ENCODE measurements around the gene SHLD1.

SHLD1 gene

DNA sequence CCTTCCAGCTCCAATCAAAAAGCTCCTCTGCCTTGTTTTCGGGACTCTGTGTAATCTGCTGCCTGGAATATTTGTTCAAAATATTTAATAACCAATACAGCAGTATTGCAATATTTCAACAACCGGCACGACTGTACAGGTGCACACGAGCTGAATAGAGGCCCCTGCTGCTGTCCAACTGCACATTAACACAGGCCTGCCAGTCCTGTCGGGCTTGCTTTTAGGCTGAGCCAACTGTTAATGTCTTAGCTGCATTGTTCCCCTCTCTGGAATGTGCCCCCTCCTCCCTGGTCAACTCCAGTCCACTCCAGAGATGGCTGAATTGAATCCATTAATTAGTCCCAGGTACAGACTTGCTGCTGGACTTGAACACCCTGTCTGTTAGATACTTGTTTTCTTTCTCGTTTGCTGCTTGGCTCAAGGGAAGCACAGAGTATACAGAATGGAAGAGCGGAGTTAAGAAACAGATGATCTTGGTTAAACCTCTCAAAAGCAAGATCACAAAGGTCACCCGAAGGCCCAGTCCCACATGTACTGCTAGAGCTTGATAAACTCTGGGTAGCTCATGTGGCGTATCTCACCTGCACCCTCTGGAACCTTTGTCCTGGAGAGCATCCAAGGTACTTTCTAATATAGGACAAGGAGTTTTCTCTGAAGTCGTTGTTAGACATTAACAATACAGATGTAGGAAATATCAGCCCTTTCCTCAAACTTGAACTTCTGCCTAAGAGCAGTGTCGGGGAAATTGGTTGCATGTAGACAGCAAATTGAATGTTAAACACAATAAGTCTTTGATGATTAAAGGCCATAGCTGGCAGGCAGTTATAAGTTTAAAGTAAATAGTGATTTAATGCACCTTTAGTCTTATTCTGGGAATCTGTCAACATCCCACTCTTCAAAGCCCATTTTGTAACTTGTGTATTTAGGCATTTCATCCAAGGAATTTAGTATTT, 31.9 kb downstream of the SHLD1 start:
- TF ChIP-seq Cebpa-rat (IDR thresholded peaks at IDR 0.05): no peak
- peaks cover 0 to 4% (median 0%) of the 10 kb centered on the region in 11 experiments; a peak in 1 of 22 replicates for H4K20me1 ChIP-seq
- H3K4me1 ChIP-seq: peaks cover 0 to 11% (median 6%) of the 10 kb centered on the region in 10 experiments; a peak in 11 of 20 replicates
- no peaks in the 10 kb centered on the region for H3K9me3 ChIP-seq (replicated peaks in 1 of 11)
- H3K36me3 ChIP-seq: peaks cover 32 to 92% (median 73%) of the 10 kb centered on the region in 11 experiments
- H3K27ac ChIP-seq: no peak overlapping the region
- no peak overlapping the region for H3K4me3 ChIP-seq
- H3K4me2 ChIP-seq: no peak overlapping the region
- no peaks in the 10 kb centered on the region for H3K27me3 ChIP-seq
- no peak overlapping the region for H3K9ac ChIP-seq

DNA sequence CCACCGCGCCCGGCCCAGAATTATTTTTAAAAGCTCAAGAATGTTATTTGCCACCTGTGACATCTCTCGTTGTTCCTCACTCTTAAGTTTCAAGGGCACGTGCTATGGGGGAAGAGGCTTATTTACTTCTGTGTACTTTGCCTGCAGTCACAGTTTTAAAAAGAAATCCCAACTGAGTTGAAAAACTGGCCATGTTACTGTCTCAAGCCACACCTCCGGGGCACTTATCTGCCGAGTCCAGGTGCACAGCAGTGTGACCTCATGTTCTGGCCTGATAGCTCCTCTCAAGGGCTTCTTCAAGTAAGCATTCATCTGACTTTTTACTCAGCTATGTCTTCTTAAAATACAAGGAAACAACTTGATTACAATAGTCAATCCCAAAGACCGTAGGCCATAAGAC, 34.5 kb downstream of the SHLD1 start:
- Histone ChIP-seq H3K9ac (no peak overlapping the region), H4K20me1 (peaks cover 0 to 4% (median 0%) of the 10 kb centered on the region in 11 experiments; a peak in 3 of 22 replicates), H3K4me2 (no peak overlapping the region), H3K4me1 (peaks cover 2 to 26% (median 15%) of the 10 kb centered on the region in 10 experiments; a peak in 18 of 20 replicates), H3K27ac (no peak overlapping the region), H3K9me3 (replicated peaks in 1 of 11) (no peaks in the 10 kb centered on the region), H3K27me3 (no peaks in the 10 kb centered on the region), H3K36me3 (peaks cover 15 to 66% (median 50%) of the 10 kb centered on the region in 11 experiments; a peak in 21 of 22 replicates), H3K4me3 (no peak overlapping the region)
- no peak for TF ChIP-seq Cebpa-rat (IDR thresholded peaks at IDR 0.05)

DNA sequence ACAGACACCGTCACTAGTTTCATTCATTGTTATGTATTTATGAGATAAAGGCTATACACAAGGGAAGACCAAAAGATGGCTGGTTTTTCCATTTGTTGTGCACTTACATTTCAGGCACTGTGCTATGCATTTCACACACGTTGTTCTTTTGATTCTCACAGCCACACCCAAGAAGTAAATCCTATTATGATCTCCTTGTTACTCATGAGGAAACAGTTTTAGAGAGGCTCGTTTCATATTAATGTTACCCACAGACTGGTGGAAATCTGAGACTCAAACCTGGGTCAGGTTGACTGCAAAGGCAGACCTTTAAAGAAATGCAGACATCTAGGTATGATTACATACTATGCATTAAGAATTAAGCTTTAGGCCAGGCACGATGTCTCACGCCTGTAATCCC, 34.9 kb downstream of the SHLD1 start:
- H3K4me2 ChIP-seq: no peak overlapping the region
- no peak for TF ChIP-seq Cebpa-rat (IDR thresholded peaks at IDR 0.05)
- H3K9me3 ChIP-seq (replicated peaks in 1 of 11): no peaks in the 10 kb centered on the region
- H3K27me3 ChIP-seq: no peaks in the 10 kb centered on the region
- H4K20me1 ChIP-seq: peaks cover 0 to 4% (median 0%) of the 10 kb centered on the region in 11 experiments; a peak in 3 of 22 replicates
- no peak overlapping the region for H3K4me3 ChIP-seq
- H3K9ac ChIP-seq: no peak overlapping the region
- no peak overlapping the region for H3K27ac ChIP-seq
- H3K4me1 ChIP-seq: peaks cover 6 to 30% (median 19%) of the 10 kb centered on the region in 10 experiments; a peak in 18 of 20 replicates
- peaks cover 15 to 66% (median 51%) of the 10 kb centered on the region in 11 experiments; a peak in 21 of 22 replicates for H3K36me3 ChIP-seq

DNA sequence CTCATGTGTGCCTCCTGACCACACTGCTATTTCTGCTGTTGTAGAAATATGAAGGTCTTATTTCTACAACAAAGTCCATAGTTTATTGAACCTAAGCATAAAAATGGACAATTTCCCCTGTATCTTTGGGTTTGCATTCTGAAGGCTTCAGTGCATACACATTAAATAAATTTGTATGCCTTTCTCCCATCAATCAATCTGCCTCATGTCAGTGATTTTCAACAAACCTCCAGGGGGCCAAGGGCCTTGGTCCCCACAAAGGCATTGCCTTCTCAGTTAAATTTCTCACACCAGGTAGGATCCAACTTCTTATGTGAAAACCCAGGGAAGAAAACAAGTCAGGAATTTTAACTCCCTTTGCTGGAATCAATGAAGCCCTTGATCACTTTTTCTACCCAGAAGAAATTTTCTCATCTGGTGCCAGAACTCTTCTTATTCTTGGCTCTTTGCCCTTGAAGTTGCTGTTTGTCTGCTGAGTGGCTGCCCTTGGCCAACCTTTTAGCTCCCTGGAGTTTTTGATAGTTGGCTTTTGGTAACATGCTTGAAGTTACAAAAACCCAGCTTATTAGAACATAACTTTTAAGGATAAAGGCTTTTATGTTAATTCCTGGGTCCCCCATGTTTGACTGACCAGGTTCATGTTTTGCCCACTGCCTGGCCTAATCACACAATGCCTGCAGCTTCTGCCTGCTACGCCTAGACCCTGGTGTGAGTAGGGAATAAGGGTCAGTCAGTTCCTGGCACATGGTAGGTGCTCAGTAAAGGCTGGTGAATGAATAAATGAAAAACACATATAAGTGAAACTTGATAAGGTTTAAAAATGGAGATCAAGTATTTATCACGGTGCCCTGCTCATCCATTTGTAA, 37.0 kb downstream of the SHLD1 start:
- H3K36me3 ChIP-seq: peaks cover 9 to 64% (median 44%) of the 10 kb centered on the region in 11 experiments; a peak in 21 of 22 replicates
- H3K9ac ChIP-seq: no peak overlapping the region
- no peak overlapping the region for H3K4me3 ChIP-seq
- no peak for TF ChIP-seq Cebpa-rat (IDR thresholded peaks at IDR 0.05)
- no peaks in the 10 kb centered on the region for H3K27me3 ChIP-seq
- H4K20me1 ChIP-seq: peaks cover 0 to 4% (median 0%) of the 10 kb centered on the region in 11 experiments; a peak in 3 of 22 replicates
- peak overlapping the region in 4 of 11 experiments; percentile 2 to 28 (median 16); a peak in 2 of 22 replicates for H3K27ac ChIP-seq
- peak overlapping the region in 5 of 11 experiments; percentile 13 to 38 (median 22); a peak in 5 of 22 replicates for H3K4me2 ChIP-seq
- H3K4me1 ChIP-seq: peaks cover 6 to 45% (median 20%) of the 10 kb centered on the region in 10 experiments; a peak in 18 of 20 replicates
- no peaks in the 10 kb centered on the region for H3K9me3 ChIP-seq (replicated peaks in 1 of 11)

DNA sequence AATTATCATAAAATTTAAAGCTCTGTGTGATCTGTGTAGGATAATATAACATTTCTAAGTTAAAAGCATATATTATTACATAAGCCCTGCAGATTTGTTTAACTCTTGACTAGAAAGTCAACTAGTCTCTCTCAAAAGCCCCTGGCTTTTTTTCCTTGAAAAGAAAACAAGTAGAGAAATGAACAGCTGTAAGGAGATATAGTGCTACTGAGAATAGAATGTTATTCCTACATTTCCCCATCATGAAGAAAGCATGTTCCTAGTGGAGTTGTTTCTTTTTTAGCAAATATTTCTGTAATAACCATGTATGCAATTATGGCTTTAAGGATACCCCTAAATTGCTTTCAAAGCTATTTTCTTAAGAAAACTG, 37.6 kb downstream of the SHLD1 start:
- TF ChIP-seq Cebpa-rat (IDR thresholded peaks at IDR 0.05): no peak
- H3K9ac ChIP-seq: no peak overlapping the region
- no peak overlapping the region for H3K4me3 ChIP-seq
- H3K9me3 ChIP-seq (replicated peaks in 1 of 11): no peaks in the 10 kb centered on the region
- peak overlapping the region in 1 of 11 experiments; percentile 32; a peak in 1 of 22 replicates for H3K4me2 ChIP-seq
- H3K27ac ChIP-seq: 0 out of 22 replicates have a peak overlapping the region, but pooled peaks of 1 of the 11 experiments have one; percentile 3
- peaks cover 6 to 50% (median 20%) of the 10 kb centered on the region in 10 experiments; a peak in 18 of 20 replicates for H3K4me1 ChIP-seq
- peaks cover 8 to 64% (median 44%) of the 10 kb centered on the region in 11 experiments; a peak in 21 of 22 replicates for H3K36me3 ChIP-seq
- H3K27me3 ChIP-seq: no peaks in the 10 kb centered on the region
- peaks cover 0 to 4% (median 0%) of the 10 kb centered on the region in 11 experiments; a peak in 3 of 22 replicates for H4K20me1 ChIP-seq

DNA sequence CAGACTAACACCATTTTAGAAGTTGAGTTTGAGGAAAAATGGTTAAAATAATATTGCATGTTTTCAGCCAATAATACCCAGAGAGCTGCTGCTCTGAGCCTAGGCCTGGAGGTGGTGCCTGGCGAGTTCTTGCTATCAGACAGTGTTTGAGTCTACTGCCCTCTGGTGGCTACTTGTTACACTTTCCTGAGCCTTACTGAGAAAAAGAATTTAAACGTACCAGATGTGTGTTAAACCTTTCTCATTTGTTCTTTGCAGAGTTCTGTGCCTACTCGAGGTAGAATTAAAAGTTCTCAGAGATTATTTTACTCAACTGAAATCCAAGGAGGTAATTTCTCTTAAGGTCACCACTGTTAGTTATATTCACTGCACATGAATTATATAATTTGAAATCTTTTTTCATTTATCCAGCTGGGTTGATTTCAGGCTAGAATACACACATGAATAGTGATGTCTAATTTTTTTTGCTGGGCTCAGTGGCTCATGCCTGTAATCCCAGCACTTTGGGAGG, 38.2 kb downstream of the SHLD1 start:
- H3K27me3 ChIP-seq: no peaks in the 10 kb centered on the region
- peaks cover 8 to 68% (median 44%) of the 10 kb centered on the region in 11 experiments; a peak in 21 of 22 replicates for H3K36me3 ChIP-seq
- H3K4me1 ChIP-seq: peaks cover 6 to 50% (median 20%) of the 10 kb centered on the region in 10 experiments; a peak in 18 of 20 replicates
- no peaks in the 10 kb centered on the region for H3K9me3 ChIP-seq (replicated peaks in 1 of 11)
- H3K27ac ChIP-seq: no peak overlapping the region
- H3K4me2 ChIP-seq: no peak overlapping the region
- no peak for TF ChIP-seq Cebpa-rat (IDR thresholded peaks at IDR 0.05)
- H3K9ac ChIP-seq: peak overlapping the region in 1 of 11 experiments; percentile 32; a peak in 1 of 22 replicates
- H4K20me1 ChIP-seq: peaks cover 0 to 4% (median 0%) of the 10 kb centered on the region in 11 experiments; a peak in 3 of 22 replicates
- H3K4me3 ChIP-seq: no peak overlapping the region

DNA sequence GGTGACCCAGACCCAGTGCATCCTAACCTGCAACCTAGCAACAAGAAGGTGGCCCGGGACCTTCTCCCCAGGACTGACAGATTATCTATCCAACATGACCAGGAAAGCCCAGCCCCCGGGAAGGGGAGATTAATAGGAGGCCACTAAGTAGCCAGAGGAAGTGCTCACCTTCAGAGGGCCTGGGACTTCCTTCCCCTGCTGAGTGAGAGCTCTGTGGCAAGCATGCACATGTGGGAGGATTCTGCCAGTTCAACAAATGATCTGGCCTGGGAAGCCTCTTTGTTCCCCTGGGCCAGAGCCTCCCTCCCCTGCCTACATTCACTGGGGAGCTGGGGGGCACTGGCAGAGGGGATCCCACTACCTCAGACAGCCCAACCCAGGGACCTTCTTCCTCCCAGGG, 39.6 kb downstream of the SHLD1 start:
- Histone ChIP-seq H3K27me3 (no peaks in the 10 kb centered on the region), H4K20me1 (peaks cover 0 to 4% (median 0%) of the 10 kb centered on the region in 11 experiments; a peak in 3 of 22 replicates), H3K4me2 (peak overlapping the region in 8 of 11 experiments; percentile 7 to 48 (median 34); a peak in 12 of 22 replicates), H3K4me3 (no peak overlapping the region), H3K9me3 (replicated peaks in 1 of 11) (no peaks in the 10 kb centered on the region), H3K9ac (peak overlapping the region in 7 of 11 experiments; percentile 0 to 54 (median 40); a peak in 5 of 22 replicates), H3K36me3 (peaks cover 6 to 68% (median 42%) of the 10 kb centered on the region in 11 experiments; a peak in 21 of 22 replicates), H3K4me1 (peaks cover 6 to 50% (median 20%) of the 10 kb centered on the region in 10 experiments; a peak in 18 of 20 replicates), H3K27ac (peak overlapping the region in 3 of 11 experiments; percentile 11 to 27 (median 16); a peak in 6 of 22 replicates)
- no peak for TF ChIP-seq Cebpa-rat (IDR thresholded peaks at IDR 0.05)

DNA sequence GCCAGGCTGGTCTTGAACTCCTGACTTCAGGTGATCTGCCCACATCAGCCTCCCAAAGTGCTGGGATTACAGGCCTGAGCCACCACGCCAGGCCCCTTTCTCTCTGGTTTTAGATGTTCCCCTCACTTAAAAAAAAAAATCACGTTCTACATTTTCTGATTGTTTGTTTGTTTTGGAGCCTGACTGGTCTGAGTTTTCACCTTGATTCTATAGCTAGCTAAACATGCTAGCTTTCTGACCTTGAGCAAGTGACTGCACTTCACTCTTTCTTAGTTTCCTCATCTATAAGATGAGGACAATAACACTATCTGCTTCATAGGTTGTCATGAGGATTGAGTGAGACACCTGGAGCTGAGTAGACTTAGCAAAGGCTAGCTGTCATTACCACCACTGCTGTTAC, 43.7 kb downstream of the SHLD1 start:
- TF ChIP-seq Cebpa-rat (IDR thresholded peaks at IDR 0.05): no peak
- H3K4me2 ChIP-seq: peak overlapping the region in 1 of 11 experiments; percentile 3; a peak in 1 of 22 replicates
- H3K9ac ChIP-seq: no peak overlapping the region
- peaks cover 0 to 50% (median 29%) of the 10 kb centered on the region in 11 experiments; a peak in 19 of 22 replicates for H3K36me3 ChIP-seq
- H3K27me3 ChIP-seq: no peaks in the 10 kb centered on the region
- no peaks in the 10 kb centered on the region; a peak in 2 of 22 replicates for H4K20me1 ChIP-seq
- no peak overlapping the region for H3K27ac ChIP-seq
- H3K4me3 ChIP-seq: no peak overlapping the region
- H3K4me1 ChIP-seq: peaks cover 24 to 54% (median 35%) of the 10 kb centered on the region in 10 experiments
- H3K9me3 ChIP-seq (replicated peaks in 1 of 11): no peaks in the 10 kb centered on the region
